Non-pigmented ciliary epithelial cell (primary cell): ENCODE results near the gene RHOF.
"Not testable (repeated sequence)": the region's sequence is repeated elsewhere in the genome, so short reads cannot be mapped to it uniquely, and the experiment has no call there.

ENCODE experiments used
- DNase-seq: peaks from one replicate; pipeline ENCODE4 v3.0.0-alpha.2; 2010; ENCODE audit warnings: low read depth

RHOF gene

DNA sequence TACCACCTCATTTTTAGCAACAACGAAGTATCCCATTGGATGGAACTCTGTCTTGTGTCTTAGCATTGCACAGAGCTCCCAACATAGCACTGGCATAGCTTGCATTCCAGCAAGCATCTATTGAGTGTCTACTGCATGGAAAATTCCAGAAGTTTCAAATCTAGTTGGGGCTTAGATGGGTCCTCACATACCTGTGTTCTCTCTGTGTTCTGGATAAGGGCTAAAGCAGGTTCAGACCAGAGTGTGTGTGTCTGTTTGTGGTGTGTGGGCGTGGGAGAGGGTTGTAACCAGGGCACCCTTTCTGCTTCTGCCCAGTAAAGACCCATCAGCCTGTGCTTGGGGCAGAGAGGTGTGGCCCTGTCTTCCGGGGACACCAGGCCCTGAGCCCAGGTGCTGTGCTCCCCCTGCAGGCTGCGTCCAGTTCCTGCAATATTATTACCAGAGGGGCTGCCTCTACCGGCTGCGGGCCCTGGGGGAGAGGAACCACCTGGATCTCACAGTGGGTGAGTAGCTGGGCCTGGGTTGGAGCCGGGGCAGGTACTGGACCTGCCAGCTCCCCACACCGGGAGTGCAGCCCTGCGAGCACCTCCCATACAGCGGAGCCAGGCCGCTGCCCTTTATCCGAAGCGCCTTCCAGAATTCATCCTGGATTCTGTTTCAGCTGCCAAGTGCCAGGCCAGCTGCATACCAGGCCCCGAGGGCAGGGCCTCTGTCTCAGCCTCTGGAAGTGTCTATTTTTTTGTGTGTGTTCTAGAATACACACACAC is 20.3 kb downstream of the RHOF start:
- no peak for DNase-seq

GRCh38 chr12:121770813-121771625 is 22.5 kb downstream of the RHOF start:
- no peak for DNase-seq

DNA sequence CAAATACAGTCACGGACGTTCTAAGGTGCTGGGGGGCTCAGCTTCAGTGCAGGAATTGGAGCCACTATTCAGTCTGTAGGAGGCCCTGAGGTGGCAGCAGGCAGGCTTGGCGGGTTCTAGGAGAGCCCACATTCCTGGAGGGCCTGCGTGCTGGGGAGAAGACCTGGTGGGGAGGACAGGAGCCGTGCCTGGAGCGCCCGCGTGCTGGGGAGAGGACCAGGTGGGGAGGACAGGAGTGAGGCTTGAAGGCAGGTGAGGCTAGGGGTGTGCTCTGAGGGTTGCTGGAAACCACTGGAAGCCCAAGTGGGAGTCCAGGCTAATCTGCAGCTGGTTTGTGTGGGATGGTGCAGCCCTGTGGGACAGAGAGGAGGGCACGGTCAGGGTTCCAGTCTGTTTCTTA is 23.1 kb downstream of the RHOF start:
- DNase-seq: no peak

GRCh38 chr12:121769831-121770301 is 23.6 kb downstream of the RHOF start:
- DNase-seq: no peak

GRCh38 chr12:121769297-121769830 is 24.1 kb downstream of the RHOF start:
- no peak for DNase-seq

GRCh38 chr12:121767525-121768016 is 25.9 kb downstream of the RHOF start:
- no peak for DNase-seq

- no peak for DNase-seq
These were observed 27.0 kb downstream of the RHOF start for GRCh38 chr12:121766290-121767039.

DNA sequence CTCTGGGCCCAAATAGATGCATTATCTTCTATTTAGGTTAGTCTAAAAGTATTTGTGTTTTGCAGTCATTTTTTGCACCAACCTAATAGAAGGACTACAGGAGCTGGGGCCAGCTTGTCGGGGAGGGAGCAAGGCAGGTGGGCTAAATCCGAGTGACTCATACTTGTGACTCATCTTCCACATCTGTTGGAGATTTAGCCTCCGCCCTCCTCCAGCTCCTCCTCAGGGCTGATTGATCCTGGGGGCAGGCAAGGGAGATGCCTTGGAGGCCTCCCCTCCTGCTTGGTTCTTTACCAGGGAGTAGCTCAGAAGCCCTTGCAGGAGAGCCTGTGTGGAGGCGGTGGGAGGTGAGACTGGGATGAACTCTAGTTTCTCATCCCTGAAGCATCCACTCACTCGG is 27.9 kb downstream of the RHOF start:
- DNase-seq: peak; percentile 79

GRCh38 chr12:121764808-121765207 is 28.7 kb downstream of the RHOF start:
- no peak for DNase-seq

DNA sequence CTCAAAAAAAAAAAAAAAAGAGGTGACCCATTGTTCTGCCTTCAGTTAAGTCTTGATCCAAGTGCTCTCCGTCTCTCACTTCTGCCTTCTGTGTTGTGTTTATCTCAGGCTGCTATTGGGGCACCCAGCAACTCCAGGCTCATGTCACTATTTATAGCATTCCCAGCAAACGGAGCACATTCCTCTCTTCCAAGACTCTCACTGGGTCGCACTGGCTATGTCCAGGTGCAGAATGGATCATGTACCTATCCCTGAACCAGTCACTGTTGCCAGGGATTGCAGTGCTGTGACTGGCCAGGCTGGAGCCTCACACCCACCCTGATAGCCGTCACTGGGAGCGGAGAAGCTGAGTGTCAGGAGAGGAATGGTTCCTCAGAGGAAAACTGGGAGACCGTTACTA is 31.2 kb downstream of the RHOF start:
- DNase-seq: no peak

GRCh38 chr12:121758536-121758935 is 35.0 kb downstream of the RHOF start:
- not testable (repeated sequence) for DNase-seq

- no peak for DNase-seq
These were observed 37.9 kb downstream of the RHOF start for GRCh38 chr12:121755591-121755990.

- no peak for DNase-seq
These were observed 38.7 kb downstream of the RHOF start for GRCh38 chr12:121754836-121755235.

- DNase-seq: no peak
These were observed 39.6 kb downstream of the RHOF start for GRCh38 chr12:121753844-121754264.

DNA sequence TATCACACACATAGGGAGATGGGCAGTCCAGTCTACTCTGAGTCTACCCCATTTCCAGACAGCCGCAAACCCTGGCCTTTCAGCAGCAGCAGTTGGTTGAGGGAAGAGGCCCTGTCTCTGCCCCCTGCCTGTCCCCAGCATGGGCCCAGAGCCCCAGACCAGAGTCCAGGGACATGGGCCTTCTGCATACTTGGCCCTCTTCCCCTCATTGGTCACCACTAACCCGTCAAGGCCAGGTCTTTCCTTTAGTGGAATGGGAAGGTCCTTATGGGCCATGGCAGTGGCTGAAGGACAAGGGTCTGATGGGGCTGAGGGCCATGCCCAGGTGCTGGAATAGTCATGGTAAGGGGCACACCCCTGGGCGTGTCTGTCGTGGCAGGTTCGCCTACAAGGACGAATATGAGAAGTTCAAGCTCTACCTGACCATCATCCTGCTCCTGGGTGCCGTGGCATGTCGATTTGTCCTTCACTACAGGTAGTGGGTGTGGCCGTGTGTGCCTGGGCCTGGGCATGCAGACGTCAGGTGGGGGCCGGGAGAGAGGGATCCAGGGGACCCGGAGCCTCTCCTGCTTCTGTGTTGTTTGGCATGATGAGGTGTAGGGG is 41.6 kb downstream of the RHOF start:
- no peak for DNase-seq

DNA sequence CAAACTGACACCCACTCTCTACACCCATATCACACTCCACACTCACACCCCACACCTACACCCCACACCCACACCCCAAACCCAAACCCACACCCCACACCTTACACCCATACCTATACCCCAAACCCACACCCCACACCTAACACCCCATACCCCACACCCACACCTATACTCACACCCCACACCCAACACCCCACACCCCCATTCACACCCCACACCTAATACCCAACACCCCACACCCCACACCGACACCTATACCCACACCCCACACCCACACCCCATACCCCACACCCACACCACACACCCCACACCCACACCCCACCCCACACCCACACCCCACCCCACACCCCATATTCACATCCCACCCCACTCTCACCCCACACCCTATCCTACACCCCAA is 42.5 kb downstream of the RHOF start:
- DNase-seq: no peak

DNA sequence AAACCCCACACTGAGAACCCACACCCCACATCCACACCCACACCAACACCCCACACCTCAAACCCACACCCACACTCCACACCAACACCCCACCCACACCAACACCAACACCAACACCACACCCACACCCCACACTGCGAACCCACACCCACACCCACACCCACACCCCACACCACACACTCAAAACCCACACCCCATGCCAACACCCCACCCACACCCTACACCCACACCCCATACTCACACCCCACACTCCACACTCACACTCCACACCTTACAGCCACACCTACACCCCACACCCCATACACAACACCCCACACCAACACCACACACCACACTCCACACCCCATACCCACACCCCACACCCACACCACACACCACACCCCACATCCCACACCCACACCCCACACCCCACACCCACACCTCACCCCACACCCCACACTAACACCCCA is 43.0 kb downstream of the RHOF start:
- no peak for DNase-seq

GRCh38 chr12:121749267-121749666 is 44.2 kb downstream of the RHOF start:
- DNase-seq: no peak

GRCh38 chr12:121748571-121749265 is 44.8 kb downstream of the RHOF start:
- peak; percentile 69 for DNase-seq

DNA sequence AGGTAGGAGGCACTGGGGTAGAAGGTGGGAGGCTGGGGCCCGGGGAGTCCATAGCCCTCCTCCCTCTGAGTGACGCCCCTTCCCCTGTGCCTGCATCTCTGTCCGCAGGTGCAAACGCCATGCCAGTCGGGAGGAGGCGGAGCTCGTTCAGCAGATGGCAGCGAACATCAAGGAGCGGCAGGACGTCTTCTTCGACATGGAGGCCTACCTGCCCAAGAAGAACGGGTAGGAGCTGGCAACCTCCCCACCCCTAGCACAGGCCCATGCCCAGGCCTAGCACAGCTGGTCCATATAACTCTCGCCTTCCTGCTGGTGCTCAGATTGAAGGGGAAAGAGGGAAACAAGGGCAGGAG is 45.3 kb downstream of the RHOF start:
- no peak for DNase-seq

DNA sequence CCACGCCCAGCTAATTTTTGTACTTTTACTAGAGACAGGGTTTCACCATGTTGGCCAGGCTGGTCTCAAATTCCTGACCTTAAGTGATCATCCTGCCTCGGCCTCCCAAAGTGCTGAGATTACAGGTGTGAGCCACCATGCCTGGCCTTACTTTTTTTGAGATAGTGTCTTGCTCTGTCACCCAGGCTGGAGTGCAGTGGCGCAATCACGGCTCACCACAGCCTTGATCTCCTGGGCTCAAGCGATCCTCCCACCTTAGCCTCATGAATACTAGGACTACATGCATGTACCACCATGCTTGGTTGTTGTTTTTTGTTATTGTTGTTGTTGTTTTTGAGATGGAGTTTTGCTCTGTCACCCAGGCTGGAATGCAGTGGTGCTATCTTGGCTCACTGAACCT is 47.9 kb downstream of the RHOF start:
- DNase-seq: not testable (repeated sequence)
